ENCODE results near the gene CERT1.

CERT1 gene

DNA sequence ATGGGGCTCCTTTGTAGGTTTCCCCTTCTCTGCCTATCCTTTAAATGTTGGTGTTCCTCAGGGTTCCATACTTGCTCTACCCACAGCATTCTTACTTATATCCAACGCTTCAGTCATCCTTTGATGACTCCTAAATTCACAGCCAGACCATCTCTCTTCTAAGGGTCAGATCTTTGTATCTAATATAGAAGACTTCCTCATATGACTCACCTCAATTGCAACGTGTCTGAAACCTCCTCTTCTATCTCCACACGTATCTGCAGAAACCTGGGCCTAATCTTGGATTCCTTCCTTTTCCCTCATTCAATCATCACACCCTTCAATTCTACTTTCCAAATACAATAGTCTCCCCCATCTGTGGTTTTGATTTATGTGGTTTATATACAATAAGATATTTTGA lies 106.1 kb downstream of the CERT1 start:
- TF ChIP-seq EZH2 (IDR thresholded peaks at IDR 0.05; ENCODE audit: borderline replicate concordance, low read depth, low read length, severe bottlenecking): no peak
- TF ChIP-seq, protein P1, sequence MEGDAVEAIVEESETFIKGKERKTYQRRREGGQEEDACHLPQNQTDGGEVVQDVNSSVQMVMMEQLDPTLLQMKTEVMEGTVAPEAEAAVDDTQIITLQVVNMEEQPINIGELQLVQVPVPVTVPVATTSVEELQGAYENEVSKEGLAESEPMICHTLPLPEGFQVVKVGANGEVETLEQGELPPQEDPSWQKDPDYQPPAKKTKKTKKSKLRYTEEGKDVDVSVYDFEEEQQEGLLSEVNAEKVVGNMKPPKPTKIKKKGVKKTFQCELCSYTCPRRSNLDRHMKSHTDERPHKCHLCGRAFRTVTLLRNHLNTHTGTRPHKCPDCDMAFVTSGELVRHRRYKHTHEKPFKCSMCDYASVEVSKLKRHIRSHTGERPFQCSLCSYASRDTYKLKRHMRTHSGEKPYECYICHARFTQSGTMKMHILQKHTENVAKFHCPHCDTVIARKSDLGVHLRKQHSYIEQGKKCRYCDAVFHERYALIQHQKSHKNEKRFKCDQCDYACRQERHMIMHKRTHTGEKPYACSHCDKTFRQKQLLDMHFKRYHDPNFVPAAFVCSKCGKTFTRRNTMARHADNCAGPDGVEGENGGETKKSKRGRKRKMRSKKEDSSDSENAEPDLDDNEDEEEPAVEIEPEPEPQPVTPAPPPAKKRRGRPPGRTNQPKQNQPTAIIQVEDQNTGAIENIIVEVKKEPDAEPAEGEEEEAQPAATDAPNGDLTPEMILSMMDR (IDR thresholded peaks at IDR 0.05; ENCODE audit: borderline replicate concordance, extremely low read depth, low read length, poor library complexity, severe bottlenecking): no peak
- Histone ChIP-seq H3K27me3 (ENCODE audit: insufficient read depth, low read length, poor library complexity) (no peaks in the 10 kb centered on the region), H3K4me3 (ENCODE audit: low read depth in 1 of 2, low read length in 2 of 2) (no peak overlapping the region), H3K36me3 (ENCODE audit: insufficient read depth, low read length) (peaks cover 9% of the 10 kb centered on the region; the same call in 1 of the 2 replicates), H3K4me2 (ENCODE audit: insufficient read depth, low read length) (no peak overlapping the region), H3K27ac (ENCODE audit: low read length) (no peak overlapping the region), H3K9ac (ENCODE audit: low read depth, low read length) (no peak overlapping the region), H3K79me2 (ENCODE audit: insufficient read depth, low read length) (no peaks in the 10 kb centered on the region), H3K9me3 (ENCODE audit: insufficient read depth, low read length, severe bottlenecking) (no peaks in the 10 kb centered on the region), H4K20me1 (ENCODE audit: insufficient read depth, low read length) (no peaks in the 10 kb centered on the region), H2AFZ (ENCODE audit: low read depth, low read length) (no peak overlapping the region), H3K4me1 (ENCODE audit: insufficient read depth, low read length) (no peaks in the 10 kb centered on the region)
- ATAC-seq (ENCODE audit: insufficient read depth, low read depth) (no peak), DNase-seq (no peak)

DNA sequence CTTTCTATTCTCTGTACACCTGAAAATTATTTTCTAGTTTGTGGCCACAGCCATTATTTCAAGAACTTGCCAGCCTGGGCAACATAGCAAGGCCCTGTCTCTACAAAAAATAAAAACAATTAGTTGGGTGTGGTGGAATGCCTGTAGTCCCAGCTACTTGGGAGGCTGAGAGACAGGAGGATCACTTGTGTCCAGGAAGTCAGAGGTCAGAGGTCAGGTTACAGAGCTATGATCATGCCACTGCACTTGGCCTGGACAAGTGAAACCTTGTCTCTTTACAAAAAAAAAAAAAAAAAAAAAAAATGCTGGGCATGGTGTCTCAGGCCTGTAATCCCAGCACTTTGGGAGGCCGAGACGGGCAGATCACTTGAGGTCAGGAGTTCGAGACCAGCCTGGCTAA lies 116.2 kb downstream of the CERT1 start:
- Histone ChIP-seq H3K4me3 (ENCODE audit: low read depth in 1 of 2, low read length in 2 of 2) (no peak overlapping the region), H4K20me1 (ENCODE audit: insufficient read depth, low read length) (no peaks in the 10 kb centered on the region)

DNA sequence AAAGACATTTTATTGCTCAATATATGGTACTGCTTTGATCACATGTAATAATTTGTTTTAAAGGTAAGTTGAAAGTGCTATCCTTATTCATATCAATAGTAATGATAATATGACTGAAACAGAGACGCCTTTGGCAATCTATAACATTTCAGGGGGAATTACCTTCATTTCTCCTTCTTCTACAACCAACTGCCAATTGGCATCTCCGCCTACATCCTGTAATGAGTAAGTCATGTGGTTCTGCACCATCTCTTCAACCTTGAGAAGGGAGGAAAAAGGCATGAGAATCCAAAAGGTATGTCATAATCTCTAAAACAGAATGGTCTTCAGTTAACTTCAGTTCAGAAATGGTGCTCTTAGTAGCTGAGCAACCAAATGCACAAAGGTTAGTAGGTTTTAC lies 122.0 kb downstream of the CERT1 start:
- no peaks in the 10 kb centered on the region for H3K9me3 ChIP-seq (ENCODE audit: insufficient read depth, low read length, severe bottlenecking)
- no peaks in the 10 kb centered on the region for H3K4me1 ChIP-seq (ENCODE audit: insufficient read depth, low read length)
- H3K9ac ChIP-seq (ENCODE audit: low read depth, low read length): no peak overlapping the region
- H3K27me3 ChIP-seq (ENCODE audit: insufficient read depth, low read length, poor library complexity): no peaks in the 10 kb centered on the region
- no peaks in the 10 kb centered on the region for H4K20me1 ChIP-seq (ENCODE audit: insufficient read depth, low read length)
- H2AFZ ChIP-seq (ENCODE audit: low read depth, low read length): no peak overlapping the region
- no peak overlapping the region for H3K4me3 ChIP-seq (ENCODE audit: low read depth in 1 of 2, low read length in 2 of 2)
- DNase-seq: no peak
- peaks cover 26% of the 10 kb centered on the region; the same call in 1 of the 2 replicates for H3K36me3 ChIP-seq (ENCODE audit: insufficient read depth, low read length)
- no peak for ATAC-seq (ENCODE audit: insufficient read depth, low read depth)
- H3K27ac ChIP-seq (ENCODE audit: low read length): no peak overlapping the region
- TF ChIP-seq EZH2 (IDR thresholded peaks at IDR 0.05; ENCODE audit: borderline replicate concordance, low read depth, low read length, severe bottlenecking): no peak
- TF ChIP-seq, protein P1 (IDR thresholded peaks at IDR 0.05; ENCODE audit: borderline replicate concordance, extremely low read depth, low read length, poor library complexity, severe bottlenecking): no peak
- H3K79me2 ChIP-seq (ENCODE audit: insufficient read depth, low read length): no peaks in the 10 kb centered on the region
- H3K4me2 ChIP-seq (ENCODE audit: insufficient read depth, low read length): no peak overlapping the region

More for the DNA sequence above, 116.2 kb downstream of the CERT1 start:
- no peak overlapping the region for H3K9ac ChIP-seq (ENCODE audit: low read depth, low read length)
- ATAC-seq (ENCODE audit: insufficient read depth, low read depth) (no peak), DNase-seq (no peak)
- no peaks in the 10 kb centered on the region for H3K4me1 ChIP-seq (ENCODE audit: insufficient read depth, low read length)
- H2AFZ ChIP-seq (ENCODE audit: low read depth, low read length): no peak overlapping the region
- no peaks in the 10 kb centered on the region for H3K9me3 ChIP-seq (ENCODE audit: insufficient read depth, low read length, severe bottlenecking)
- no peaks in the 10 kb centered on the region for H3K27me3 ChIP-seq (ENCODE audit: insufficient read depth, low read length, poor library complexity)
- H3K79me2 ChIP-seq (ENCODE audit: insufficient read depth, low read length): no peaks in the 10 kb centered on the region
- H3K4me2 ChIP-seq (ENCODE audit: insufficient read depth, low read length): no peak overlapping the region
- peaks cover 10% of the 10 kb centered on the region for H3K36me3 ChIP-seq (ENCODE audit: insufficient read depth, low read length)
- TF ChIP-seq, protein P1 (IDR thresholded peaks at IDR 0.05; ENCODE audit: borderline replicate concordance, extremely low read depth, low read length, poor library complexity, severe bottlenecking): no peak
- no peak for TF ChIP-seq EZH2 (IDR thresholded peaks at IDR 0.05; ENCODE audit: borderline replicate concordance, low read depth, low read length, severe bottlenecking)
- no peak overlapping the region for H3K27ac ChIP-seq (ENCODE audit: low read length)

DNA sequence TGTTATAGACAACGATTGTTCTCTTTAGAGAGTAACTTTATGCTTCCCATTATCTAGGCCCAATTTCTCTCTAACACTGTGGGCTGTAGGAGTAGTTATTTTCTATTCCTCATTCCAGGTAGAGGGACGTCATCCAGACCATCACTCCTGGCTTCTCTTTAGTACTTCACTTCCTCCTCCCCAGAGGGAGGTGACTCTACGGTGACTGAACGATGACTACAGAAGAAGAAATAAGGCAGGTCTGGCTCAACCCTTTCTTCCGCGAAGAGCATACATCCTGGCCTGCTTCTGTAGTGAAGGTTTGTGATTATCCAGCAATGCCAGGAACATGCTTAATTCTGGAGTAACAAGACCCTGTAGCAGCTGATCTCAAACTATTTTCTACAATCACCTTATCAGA lies 123.6 kb downstream of the CERT1 start:
- Histone ChIP-seq H3K27me3 (ENCODE audit: insufficient read depth, low read length, poor library complexity) (no peaks in the 10 kb centered on the region), H3K9ac (ENCODE audit: low read depth, low read length) (no peak overlapping the region), H4K20me1 (ENCODE audit: insufficient read depth, low read length) (no peaks in the 10 kb centered on the region), H3K4me1 (ENCODE audit: insufficient read depth, low read length) (no peaks in the 10 kb centered on the region), H3K4me3 (ENCODE audit: low read depth in 1 of 2, low read length in 2 of 2) (no peak overlapping the region), H3K36me3 (ENCODE audit: insufficient read depth, low read length) (peaks cover 37% of the 10 kb centered on the region; the same call in 1 of the 2 replicates), H3K27ac (ENCODE audit: low read length) (no peak overlapping the region), H2AFZ (ENCODE audit: low read depth, low read length) (no peak overlapping the region), H3K79me2 (ENCODE audit: insufficient read depth, low read length) (no peaks in the 10 kb centered on the region), H3K4me2 (ENCODE audit: insufficient read depth, low read length) (no peak overlapping the region), H3K9me3 (ENCODE audit: insufficient read depth, low read length, severe bottlenecking) (no peaks in the 10 kb centered on the region)
- ATAC-seq (ENCODE audit: insufficient read depth, low read depth): no peak
- TF ChIP-seq EZH2 (IDR thresholded peaks at IDR 0.05; ENCODE audit: borderline replicate concordance, low read depth, low read length, severe bottlenecking): no peak
- TF ChIP-seq, protein P1 (IDR thresholded peaks at IDR 0.05; ENCODE audit: borderline replicate concordance, extremely low read depth, low read length, poor library complexity, severe bottlenecking): no peak
- no peak for DNase-seq

Measured in DND-41 (cell line).